HL-60/S4 treated with phorbol 12-myristate 13-acetate at 8.2 ng/mL for 4 days and 3 days (cell line): ENCODE data around the gene CZIB.

Experiments used
- in situ Hi-C: fragments of 300-500 bp; cut with MboI; formaldehyde crosslinking; loops from 2 replicates; pipeline ENCODE4 v1.15.0; 2022; ENCODE audit warnings: low sequenced_read_pairs

Gene CZIB

DNA sequence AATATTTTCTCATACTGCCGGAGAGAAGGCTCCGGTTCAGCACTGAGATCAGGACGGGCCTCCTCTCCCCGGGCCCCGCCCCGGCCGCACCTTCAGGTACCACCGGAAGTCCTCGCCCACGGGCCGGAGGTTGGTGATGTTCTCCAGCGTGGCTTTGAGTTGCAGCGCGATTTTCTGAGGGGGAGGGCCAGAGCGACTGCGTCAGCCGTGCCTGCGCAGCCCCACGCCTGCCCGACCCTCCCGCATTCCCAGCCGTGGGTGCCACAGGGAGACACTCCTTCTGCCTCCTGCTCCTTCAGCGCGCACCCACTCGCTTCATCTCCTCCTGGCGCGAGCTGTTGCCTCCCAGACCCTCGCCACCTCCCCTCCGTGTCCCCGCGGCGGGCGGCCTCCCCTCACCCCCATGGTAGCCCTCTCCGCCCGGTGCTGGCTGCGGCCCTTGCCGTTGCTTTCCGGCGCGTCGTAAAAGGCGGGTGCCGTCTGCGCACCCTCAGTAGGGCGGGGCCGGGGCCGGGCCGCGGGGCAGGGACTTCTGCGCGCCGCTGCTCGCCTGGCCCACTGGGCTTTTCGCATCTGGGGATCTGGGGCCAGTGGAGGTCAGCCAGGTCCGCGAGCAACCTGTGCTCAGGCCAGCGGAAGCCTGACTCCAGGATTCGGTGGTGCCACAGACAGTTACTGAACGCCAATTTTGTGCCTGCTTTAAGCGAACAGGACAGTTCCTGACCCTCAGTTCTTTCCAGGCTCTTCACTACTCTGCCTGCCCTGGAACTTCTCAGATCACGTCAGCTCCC, at the start of gene CZIB:
Gene CZIB, minus strand, starts transcription at position 464 of the 791 bp plus-strand sequence. Its CDS starts 59 bp downstream, at position 405.
- in situ Hi-C loops, result no loop called here

DNA sequence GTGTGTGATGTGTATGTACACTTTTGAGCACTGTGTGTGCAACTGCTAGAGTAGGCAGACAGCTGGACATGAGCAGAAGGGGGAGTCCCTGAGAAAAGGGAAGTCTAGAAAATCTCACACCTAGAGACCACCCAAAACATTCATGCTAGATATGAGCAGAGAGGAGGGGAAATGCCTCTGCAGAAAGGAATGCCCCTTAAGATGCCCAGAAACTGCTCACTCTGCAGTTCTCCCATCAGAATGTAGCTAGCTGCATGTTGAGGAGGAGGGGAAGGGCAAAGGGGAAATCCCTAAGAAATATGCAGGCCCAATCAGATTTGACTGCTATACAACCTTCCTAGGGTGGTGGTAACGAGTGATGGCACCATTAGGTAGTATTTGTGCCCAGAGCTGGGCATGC, 49.7 kb upstream of the CZIB start:
- in situ Hi-C loops, result no loop called here

DNA sequence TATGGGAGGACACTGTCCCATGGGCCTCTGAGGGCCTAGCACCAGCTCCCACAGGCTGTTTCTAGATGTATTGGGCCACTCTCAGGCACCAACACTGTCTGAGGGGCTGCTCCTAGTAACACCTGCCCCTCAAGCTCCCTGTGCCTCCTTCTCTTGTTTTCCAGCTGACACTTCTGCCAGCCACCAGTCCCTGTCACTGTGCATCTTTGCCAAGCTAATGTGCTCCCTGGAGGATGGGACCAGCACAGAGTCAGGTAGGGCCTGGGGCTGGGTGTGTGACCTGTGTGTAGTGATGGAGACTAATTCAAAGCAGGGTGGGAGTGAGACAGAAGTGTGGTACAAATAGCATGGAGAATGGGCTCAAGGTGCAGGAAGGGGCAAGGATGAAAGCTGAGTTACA, 47.3 kb upstream of the CZIB start:
- in situ Hi-C loops, result no loop called here

DNA sequence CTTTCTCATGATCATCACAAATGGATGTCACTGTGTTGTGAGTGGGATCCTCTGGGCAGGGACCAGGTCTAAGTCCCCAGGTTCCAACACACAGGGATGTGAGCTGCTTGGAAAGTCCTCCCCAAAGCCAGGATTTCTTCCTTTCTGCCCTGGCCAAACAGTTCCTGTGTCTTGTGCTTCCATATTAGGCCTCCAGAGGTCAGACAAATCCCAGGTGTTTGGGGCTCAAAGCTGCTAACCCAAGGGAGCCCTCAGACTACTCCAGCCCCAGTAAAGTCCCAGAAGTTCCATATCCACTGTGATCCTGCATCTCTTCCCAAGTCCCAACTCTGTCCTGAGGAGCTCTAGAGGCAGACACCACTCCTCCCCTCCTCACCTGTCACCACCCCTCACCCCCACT, 45.6 kb upstream of the CZIB start:
- in situ Hi-C loops, result no loop called here

DNA sequence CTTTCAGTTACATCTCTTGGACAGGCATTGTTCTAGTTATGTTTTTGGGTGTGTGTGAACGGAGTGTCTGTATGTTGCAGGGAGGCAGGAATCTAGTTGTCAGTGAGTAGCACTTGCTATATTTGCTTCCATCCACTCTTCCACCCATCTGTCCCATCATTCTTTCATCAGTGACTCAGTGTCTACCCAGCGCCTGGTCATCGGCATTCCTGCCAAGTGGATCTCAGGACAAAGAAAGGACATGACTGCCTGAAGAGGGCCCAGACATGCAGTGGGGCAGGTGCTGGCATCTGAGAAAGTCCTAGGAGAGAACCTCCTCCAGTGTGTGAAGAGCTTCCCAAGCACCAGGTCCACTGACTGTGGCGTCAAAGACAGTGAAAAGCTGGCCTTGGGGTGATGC, 45.1 kb upstream of the CZIB start:
- in situ Hi-C loops, result no loop called here

DNA sequence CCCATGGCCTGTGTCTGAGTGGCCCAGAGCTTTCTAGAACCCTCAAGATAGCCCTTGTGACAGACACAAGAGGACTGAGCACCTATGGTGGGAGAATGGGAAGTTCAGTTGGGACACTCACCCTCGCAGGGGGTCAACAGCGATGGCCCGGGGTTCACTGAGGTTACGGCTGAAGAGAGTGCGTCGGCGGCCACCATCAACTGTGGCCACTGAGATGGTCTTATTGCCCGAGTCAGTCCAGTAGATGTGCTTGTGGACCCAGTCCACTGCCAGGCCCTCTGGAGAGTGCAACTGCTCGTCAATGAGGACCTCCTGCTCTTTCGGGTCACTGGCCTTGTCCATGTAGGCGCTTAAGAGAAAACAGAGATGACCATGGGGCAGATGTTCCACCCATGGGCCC, 43.6 kb upstream of the CZIB start:
- in situ Hi-C loops, result no loop called here

DNA sequence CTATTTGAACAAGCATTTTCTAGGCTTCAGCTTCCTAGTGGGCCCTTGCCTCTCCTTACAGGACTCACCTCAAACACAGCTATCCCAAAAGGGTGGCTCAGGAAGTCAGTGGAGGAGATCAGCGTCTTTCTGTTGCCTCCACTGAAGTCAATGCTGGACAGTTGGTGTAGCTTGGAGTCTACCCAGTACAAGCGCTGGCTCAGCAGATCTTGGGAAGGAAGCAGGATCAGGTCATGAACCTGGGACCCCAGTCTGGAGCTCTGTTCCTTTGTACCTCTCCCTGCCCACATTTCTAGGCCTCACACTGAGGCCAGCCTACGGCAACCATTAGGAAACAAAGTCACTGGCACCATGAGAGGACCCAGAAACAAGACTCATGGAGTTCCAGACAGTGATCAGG, 41.6 kb upstream of the CZIB start:
- in situ Hi-C loops, result no loop called here

DNA sequence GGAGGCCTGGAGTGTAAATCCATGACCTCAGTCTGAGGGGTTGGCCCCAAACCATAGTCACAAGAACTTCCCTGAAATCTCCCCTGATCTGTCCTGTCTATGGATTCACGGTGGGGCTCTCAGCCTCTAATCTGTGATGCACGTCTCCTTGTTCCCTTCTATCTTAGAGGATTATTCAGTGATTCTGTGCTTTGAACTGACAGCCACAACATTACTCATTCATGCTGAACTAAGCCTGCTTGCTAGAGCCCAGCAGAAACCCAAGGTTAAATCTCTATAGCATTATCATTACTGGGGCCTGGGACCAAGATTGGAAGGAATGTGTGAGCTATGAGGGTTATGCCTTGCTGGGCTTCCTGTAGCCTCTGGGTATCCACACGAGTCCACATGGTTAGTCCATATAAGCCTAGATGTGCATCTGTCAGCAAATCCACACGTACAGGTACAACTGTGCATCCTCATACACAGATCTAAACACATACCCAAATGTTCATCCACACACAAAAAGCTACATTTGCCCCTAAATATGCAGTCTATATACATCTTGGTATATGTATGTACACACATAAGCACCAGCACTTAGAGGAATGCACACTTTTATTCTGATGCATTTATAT, 40.3 kb upstream of the CZIB start:
- in situ Hi-C loops, result no loop called here

DNA sequence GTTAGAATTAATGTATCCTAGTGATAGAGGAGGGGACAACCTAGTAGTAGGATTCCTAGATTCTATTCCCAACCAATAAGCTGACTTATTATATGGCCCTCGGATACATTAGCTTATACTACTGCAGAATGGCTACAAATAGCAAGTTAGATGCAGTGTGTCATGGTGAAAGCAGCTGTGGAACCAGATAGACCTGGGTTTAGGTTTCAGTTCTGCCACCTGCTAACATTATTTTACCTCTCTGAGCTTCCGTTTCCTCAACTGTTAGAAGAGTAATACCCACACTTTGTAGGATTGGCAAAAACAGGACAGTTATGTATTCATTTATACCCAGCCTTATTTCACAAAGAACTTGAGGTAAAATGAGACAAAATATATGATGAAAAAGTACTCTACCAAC, 39.5 kb upstream of the CZIB start:
- in situ Hi-C loops, result no loop called here

DNA sequence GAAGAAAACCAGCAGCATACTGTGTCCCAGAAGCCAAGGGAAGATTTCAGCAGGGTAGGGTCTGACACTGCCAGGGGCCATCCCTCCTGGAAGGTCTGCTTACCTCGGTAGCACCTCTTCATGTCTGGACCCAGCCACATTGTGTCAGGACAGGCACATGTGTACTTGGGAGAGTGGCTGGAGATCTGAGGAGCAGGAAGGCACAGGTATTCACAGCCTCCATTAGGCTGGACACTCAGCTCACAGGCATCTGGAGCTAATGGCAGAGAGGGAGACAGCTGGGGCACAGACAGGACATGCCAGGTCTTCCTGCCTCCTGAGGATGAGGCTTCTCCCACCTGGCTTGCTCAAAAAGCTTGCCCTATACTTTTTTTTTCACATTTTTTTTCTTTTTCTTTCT, 37.8 kb upstream of the CZIB start:
- in situ Hi-C loops, result no loop called here

DNA sequence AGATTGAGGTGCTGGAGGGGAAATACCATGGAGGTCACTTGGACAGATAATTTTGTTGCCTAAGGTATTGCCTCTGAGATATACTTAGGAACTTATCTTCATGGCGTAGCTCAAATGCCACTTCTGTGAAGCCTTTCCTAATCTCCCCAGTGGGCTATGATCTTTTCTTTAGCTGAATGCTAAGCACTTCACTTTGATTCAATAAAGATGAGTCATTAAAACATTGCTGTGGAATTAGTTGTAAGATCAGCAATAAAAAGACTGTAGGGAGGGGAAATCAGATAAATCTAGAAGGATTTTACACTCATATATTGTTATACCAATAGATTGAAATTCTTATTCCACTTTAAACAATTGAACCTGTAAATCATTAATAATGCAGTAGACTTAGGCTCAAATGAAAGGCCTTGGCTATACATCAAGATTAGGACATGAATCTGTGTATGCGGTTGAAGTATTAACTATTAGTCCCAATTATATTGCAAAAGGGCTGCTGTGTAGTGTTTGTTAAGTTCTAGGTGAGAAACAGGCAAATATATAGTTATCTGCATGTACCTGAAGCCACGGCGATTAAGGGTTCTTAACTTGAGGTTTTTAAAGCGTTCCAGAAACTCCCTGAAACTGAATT, 37.1 kb upstream of the CZIB start:
- in situ Hi-C loops, result no loop called here

DNA sequence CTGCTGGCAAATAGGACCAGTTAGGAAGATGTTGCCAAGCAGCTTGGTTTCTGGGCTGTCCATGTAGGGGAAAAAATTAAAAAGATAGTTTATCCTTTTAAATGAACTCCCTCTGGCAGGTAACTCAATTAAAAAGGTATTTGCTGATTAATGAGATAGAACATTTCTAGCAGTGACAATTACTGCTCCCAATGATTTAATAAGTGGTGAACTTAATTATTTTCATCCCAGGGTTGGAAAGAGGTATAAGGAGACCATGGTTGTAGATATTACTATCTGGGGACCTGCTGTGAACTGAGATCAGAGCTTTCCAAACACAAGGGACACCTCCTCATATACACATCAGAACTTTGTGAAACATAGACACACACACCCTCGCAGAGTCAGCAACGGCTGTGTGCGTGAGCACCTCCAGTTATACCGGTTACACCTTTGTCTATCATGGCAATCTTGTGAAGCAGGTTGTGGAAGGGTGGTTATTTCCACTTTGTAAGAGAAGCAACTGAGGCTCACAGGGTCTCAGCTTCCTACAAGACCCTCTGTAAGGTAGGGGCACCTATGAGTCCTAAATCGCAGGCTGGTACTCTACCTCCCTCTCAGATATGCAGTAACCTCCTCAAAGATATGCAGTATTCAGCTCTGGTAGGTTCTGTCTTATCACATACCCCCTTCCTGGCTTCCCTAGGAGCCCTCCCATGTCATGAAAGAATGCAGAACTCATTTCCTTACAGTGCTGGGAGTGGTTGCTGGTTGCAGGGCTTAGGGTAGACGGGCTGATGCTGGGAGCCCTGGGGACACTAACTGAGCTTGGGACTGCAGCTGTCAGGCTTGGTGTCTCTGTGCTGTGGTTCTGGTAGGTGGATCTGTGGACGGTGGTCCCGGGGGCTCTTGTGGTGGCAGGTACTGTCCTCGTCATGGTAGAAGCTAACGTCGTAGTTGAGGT, 36.3 kb upstream of the CZIB start:
- in situ Hi-C loops, result no loop called here

DNA sequence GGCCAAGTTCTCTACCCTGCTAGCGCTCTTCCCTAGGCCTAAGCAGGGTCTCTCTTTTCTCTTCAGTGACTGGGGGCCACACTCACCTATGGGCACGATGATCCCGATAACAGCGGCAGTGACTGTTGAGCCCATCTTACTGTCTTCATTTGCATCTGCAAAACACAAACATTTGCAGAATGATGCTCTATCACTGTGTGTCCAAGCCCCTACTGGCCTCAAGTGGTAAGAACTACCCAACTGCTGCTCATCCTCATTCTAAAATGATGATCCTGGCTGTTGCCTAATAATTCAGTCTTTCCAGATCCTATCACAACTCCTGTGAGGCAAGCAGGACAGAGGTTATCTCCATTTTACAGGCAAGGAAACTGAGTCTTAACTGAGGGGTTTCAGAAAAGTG, 34.6 kb upstream of the CZIB start:
- in situ Hi-C loops, result no loop called here

DNA sequence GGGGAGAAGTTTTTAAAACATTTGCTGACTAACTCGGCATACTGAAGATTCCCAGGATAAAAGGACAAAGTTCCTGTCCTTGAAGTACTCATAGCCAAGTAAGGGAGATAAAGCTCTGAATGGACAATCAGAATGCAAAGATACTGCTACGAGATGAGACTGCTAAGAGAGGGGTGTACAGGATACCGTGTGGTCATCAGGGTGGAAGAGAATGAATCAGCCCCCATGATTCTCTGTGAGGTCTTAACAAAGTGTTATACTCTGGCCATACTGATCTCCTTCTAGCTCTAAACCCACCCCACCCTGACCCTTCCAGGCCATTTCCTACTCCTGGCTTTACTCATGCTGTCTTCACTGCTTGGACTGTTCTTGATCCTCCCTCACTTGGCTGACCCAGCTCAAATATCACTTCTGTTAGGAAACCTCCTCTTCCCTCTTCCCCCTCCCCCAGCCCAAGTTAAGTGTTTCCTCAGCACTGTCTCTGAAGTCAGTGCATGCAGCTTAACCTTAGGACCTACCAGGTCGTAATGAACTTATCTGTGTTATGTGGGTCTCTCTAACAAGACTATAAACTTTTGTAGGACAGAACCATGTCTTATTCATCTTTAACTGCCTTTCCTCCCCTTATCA, 33.7 kb upstream of the CZIB start:
- in situ Hi-C loops, result no loop called here

DNA sequence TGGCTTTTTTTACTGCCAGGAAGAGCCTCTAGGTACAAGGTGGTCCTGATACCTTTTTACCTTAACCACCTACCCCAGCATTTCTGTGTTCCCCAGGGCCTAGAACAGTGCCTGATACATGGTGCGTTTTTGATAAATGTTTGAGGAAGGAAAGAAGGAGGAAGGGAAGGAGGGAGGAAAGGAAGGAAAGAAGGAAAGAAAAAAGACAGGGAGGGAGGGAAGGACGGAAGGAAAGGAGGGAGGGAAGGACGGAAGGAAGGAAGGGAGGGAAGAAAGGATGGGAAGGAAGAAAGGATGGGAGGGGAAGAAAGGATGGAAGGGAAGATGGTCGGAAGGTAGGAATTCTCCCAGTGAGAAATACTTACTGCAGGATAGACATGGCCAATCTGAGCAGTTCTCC, 29.9 kb upstream of the CZIB start:
- in situ Hi-C loops, result no loop called here

DNA sequence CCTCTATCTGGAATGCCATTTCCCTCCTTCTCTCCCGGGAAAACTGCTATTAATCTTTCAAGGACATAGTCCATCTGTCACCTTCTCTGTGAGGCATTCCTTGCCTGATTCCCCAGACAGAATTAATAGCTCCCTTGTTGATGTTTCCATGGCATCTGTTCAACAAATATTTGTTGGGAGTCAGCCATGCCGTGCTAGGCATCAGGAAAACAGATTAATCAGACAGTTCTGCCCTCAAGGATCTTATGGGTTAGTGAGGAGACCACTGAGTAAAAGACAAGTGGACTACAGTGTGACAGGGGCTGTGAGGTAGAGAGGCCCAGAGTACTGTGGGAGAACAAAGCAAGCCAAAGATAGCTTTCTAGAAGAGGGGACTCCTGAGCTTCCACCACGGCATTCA, 29.3 kb upstream of the CZIB start:
- in situ Hi-C loops, result no loop called here

DNA sequence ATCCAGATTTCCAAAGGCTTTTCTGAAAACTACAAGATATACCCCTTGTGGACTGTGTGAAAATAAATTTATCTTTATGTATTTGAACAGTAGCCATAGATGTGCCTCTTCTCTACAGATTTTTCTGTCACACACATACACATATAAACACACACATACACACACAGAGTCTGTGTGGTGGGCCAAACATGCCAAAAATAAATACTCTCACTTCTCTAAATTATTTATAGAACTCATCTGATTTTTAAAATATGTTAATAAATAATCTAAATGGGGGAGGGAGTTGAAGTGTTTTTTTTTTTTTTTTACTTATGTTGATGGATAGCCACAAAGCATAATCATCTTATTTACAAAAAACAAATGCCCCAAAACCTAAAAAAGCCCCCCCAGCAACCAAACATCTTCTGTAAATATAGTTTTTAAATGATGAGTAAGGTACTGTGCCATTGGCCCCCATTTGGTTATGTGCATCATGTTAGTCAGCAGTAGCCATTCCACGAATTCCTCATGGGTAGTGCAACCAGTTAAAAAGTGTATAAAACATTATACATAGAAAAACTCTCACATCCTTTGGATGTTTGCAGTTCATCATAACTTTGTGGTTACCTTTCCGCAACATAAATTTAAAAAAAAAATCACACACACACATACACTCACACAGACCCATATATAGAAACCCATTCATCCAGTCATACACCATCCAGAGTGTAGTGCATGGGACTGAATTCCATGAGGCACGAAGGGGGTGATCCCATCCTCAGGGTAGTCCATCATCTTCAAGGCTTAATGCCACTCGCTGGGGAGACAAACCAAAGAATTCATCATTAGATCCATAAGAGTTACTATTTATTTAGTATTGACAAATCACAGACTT, 26.1 kb upstream of the CZIB start:
- in situ Hi-C loops, result no loop called here

DNA sequence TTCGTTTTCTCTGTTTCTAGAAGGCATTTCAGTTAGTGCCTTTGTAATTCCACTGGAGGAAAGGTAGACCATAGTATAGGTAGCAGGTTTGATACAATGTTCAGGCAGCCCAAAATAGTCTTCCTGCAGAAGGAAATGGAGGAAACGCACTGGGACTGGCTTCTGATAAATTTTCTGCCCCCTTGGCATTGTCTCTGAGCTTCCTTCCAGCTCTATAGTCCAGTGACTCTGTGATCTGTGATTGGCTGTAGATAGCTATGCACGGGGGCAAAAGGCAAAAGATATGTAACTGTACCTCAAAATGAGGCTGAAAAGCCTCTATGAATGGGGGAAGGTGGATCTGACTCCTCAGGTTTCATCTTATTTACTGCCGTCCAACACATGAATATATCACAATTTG, 23.7 kb upstream of the CZIB start:
- in situ Hi-C loops, result no loop called here

DNA sequence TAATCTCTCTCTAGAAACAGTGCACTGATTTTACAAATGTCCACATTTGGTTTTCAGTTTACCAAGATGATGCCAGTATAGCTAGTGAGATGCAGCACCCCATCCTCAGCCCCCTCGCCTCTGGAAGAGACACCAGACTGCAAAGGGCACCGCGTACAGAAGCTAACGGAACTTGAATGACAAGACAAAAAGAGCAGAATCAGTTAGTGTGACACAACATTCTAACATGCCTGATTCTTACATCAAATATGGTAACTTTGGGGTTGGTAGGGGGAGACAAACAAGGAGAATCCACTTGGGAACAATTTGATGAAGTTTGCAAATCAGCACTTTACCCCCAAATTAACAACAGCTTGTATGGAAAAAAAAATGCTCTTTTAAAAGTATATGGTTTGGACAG, 21.9 kb upstream of the CZIB start:
- in situ Hi-C loops, result no loop called here

DNA sequence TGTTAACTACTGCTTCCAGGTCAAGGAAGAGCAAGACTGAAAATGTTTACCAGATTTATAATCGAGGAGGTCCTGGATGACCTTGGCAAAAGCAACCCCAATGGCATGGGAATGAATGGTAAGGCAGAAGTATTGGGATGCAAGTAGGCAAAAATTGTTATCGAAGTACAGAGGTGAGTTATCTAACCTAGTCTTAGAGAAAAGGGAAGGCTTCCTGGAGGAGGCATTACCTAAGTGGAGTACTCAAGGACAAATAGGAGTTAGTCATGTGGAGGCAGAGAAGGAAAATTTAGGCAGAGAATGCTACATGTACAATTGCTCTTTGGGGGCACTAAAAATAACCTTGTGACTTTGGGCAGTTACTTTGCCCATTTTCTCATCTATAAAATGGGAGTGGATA, 21.4 kb upstream of the CZIB start:
- in situ Hi-C loops, result no loop called here
